Measurements from ENCODE around the gene TECPR1. TPM values are rescaled to one million over a fixed set of nuclear protein-coding genes. Genes with fewer than 3 reads are reported as not detected.

Gene TECPR1
- polyA plus RNA-seq, 3 donors, result 18.3 to 23.5 (median 19.4) TPM

DNA sequence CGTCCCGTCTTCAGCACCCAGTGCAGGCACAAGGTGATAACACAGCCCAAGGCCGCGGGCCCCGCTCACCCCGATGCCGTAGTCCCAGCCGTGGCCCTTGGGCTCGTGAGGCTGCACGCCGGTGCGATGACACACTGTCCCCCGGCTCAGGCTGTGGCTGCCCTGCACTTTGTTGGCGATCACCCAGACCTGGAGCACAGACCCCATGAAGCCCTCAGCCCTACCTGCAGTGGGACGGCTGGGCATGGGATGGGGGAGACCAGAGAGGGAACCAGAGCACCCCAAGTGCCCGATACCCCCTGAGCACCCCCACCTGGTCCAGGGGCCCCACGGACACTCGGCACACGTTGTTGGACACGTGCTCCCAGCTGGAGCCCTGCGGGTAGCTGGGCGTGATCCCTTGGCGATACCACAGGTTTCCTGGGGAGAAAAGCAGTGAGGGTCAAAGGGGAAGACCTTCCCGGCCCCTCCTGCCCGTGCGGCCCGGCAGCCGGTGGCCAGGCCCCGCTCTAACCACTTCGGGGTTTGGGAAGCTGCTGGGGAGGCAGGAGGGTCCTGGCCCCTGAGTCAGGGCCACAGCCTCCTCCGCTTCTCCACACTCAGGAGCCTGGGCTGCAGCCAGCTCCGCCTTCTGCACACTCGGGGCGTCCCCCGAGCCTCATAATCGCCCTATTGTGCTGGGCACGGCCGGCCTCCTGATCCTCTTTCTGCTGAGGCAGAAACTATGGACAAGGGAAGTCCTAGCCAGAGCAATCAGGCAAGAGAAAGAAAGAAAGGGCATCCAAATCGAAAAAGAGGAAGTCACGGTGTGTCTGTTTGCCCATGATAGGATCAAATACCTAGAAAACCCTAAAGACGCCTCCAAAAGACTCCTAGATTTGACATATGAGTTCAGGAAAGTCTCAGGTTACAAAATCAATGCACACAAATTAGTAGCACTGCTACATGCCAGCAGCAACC lies 34.1 kb downstream of the TECPR1 start:
- DNase-seq (ENCODE audit: extremely low read depth in 1 of 11, low read depth in 9 of 11, low spot score in 4 of 11), result no peak

DNA sequence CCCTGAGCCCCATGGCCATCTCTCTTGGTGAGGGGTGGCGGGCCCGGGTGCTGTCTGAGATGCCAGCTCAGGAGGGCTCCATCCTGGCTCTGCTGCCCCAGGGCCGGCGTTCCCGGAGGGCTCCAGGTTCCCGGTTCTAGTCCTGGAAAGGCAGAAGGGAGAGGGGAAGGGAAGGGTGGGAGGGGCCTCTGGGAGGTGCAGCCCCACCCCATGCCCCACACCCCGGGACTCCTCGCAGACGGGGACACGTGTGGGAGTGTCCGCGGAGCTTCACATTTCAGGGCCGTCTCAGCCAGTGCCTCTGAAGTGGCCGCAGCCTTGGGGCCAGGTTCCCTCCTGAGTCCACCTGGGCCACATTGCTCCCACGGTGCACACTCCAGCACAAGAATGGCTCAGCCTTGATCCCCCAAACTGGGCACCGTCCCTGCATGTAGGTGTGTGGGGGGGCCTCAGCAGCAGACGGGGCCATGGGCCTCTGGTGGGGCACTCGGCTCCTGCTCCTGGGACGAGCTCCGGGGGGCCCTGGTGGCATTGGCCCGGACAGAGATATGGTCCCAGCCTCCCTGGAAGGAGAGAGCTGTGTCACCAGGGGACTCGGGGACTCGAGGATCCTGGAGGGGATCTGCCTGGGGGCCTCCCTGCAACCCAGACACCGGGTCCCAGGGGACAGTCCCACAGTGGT lies 35.0 kb downstream of the TECPR1 start:
- DNase-seq (ENCODE audit: extremely low read depth in 1 of 11, low read depth in 9 of 11, low spot score in 4 of 11), result no peak

DNA sequence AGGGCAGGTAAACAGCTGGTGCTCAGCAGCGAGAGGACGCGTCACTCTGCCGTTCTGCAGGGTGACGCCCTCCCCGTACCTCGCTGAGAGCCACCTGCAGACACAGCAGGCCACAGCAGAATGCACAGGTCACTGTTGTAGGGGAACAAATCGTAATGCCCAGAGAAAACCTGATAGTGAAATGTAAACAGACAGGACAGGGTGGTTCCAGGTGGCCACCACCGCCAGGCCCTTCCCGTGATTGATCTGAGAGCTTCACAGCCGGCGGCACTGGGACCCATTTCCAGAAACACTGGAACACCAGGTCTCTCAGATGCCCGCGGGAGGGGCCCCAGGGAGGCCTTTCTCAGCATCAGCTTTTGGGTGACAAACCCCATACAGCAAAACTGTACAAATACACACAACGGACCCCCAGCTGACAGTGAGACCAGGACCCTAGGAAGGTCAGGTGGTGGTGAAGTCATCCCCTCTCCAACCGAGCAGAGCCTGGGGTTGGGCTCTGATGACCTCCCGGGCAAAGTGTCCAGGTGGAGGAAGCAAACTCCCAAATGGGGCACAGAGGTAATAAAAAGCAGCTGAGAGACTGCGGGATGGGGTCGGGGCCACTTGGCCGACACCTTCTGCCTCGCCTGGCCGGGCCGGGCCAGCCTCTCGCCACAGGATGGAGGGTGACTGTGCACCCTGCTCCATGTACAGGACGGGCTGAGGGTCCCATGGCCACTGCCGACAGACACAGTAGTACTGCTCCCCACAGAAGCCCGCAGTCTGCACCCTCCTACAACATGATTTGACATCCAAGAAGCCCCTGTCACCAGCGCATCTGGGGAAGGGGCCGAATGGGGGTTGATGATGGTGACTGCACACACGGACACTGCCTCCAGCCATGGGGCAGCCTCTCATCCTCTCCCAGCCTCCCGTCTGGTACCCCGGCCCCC lies 36.2 kb downstream of the TECPR1 start:
- no peak for DNase-seq (ENCODE audit: extremely low read depth in 1 of 11, low read depth in 9 of 11, low spot score in 4 of 11)

DNA sequence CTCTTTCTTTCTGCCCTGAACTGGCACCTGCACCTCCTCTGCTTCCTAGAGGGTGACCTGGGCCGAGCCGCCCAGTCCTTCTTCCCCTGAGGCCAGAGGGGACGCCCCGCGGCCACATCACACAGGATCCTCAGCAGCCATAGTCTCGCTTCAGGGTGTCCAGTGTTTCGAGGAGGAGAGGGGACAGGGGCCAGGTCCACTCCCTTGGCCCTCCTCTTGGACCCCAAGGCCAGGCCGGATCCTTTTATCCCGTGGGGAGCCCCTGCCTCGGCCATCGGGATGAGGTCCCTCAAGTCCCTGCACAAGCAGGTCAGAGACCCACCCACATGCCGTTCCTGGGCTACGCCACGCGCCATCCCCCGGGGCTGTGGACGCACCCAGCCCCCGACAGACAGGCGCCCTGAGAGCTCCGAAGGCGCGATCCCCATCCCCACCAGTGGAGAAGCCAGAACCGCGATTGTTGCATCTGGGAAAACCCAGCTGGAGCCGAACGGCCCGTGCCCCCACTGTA lies 37.2 kb downstream of the TECPR1 start:
- no peak for DNase-seq (ENCODE audit: extremely low read depth in 1 of 11, low read depth in 9 of 11, low spot score in 4 of 11)

DNA sequence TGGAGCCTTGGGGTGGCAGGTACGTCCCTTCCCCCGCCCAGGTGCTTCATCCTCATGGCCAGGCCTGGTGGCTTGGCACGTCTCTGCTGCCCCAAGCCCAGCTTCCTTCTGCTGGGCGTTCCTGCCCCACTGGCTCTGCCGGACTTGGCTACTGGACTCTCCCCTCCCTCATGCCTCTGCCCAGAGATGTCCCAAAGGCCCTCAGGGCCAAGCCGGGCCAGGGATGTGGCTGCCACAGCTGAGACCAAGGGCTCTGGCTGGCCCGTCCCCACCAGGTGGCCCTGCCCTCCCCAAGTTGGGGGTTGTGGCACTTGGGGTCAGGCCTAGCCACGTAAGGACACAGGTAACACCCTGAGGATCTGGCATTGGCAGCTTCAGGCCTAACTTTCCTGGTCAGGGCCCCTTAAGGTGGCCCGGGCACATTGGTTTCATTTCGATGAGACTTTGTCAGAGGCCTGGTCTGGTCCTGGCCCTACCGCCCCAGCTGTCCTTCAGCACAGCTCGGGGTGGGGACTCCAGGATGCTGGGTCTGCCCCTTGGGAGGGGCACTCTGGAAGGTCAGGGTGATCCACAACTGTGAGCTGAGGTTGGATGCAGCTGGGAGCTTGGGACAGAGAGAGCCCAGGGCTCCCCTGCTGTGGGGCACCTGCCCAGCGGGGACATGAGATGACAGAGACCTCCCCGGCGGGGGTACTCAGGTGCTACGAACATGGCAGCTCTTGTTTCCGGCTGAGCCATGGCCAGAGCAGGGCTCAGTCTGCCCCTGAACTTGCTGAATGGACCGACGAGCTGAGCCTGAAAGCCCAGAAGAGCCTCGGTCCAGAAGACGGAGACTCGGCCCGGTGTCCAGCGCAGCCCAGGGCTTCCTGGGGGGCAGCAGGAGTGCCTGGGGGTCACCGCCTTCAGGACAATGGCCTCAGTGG lies 37.9 kb downstream of the TECPR1 start:
- DNase-seq (ENCODE audit: extremely low read depth in 1 of 11, low read depth in 9 of 11, low spot score in 4 of 11), result no peak

DNA sequence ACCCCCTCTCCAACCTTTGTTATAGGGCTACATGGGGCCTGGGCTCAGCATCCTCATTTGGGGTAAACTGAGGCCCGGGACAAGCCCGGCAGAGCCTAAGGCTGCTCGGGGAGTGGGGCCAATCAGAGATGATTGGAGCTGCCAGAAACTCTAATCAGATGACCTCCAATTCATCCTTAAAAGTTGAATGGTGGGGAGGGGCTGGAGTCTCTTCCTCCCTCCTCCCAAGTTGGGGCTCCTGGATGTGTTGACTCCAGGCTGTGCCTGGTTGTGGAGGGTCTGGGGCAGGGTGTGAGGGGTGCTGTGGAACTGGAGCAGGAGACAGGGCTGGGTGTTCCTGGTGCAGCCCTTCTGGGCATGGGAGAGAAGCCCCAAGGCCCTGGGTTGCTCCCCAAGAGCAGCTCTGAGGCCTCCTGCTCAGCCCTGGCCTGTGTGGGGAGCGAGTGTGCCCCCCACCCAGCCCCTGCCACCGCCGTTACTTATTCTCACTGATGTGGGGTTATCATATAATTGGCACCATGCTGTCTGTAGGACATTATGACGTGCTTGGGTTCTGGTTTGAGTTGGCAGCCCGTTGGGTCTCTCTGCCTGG lies 38.6 kb downstream of the TECPR1 start:
- DNase-seq (ENCODE audit: extremely low read depth in 1 of 11, low read depth in 9 of 11, low spot score in 4 of 11), result no peak

DNA sequence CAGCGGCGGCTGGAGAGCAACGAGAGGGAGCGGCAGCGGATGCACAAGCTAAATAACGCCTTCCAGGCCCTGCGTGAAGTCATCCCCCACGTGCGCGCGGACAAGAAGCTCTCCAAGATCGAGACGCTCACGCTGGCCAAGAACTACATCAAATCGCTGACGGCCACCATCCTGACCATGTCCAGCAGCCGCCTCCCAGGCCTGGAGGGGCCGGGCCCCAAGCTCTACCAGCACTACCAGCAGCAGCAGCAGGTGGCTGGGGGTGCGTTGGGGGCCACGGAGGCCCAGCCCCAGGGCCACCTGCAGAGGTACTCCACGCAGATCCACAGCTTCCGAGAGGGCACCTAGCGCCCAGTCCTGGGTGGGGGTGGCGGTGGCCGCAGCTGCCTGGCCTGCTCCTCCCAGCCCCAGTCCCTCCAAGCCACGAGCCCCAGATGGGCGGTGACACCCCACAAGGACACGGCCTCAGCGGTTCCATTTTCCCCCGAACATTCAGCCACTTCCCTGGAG lies 39.4 kb downstream of the TECPR1 start:
- no peak for DNase-seq (ENCODE audit: extremely low read depth in 1 of 11, low read depth in 9 of 11, low spot score in 4 of 11)

DNA sequence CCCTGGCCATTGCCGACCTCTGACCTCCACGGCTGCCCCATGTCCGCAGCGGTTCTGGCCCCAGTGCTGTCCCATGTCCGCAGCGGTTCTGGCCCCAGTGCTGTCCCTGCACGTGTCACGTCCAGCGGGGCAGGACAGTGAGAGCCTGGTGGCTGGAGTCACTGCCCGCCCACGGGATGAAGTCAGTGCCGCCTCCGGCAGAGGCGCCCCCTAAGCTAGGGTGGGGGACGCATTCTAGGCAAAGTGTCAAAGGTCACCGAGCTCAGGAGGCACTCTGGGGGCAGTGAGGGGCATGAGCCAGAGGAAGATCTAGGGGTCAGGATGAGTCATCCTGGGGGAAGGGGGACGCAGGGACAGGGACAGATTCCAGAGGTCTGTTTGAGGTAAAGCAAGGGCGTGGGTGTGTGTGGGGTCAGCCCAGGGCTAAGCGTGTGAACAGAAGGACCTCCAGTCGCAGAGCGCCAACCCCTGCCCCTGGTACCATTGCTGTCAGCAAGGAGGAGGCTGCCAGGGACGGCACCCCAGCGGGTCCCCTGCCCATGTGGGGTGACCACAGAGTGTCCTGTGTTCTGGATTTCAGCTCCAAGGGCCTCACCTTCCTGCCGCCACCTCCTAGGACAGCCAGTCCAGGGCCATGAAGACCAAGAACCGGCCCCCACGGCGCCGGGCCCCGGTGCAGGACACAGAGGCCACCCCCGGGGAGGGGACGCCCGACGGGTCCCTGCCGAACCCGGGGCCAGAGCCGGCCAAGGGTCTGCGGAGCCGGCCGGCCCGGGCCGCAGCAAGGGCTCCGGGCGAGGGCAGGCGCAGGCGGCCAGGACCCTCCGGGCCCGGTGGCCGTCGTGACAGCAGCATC lies 40.1 kb downstream of the TECPR1 start:
- DNase-seq (ENCODE audit: extremely low read depth in 1 of 11, low read depth in 9 of 11, low spot score in 4 of 11), result no peak

DNA sequence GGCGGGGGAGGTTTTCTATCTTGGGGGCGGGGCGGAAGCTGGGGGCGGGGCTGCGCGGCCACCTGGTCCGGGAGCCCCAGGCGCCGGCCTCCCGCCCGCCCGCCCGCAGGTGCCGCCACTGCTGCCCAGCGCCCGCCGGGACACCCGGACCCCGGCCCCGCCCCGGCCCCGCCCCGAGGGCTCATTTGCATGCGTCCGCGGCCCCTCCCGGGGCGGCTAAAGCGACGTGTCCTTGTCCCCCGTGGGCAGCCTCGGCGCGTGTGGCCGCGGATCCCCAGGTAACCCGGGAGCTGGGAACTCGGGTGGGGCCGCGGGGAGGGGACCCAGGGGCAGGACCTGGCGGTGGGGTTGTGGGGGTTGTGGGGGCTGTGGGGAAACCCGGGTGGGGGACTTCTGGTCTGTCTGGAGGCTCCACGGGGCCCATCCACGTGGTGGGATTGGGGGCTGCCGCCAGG lies 40.8 kb downstream of the TECPR1 start, which contains the start of gene BHLHA15:
Gene BHLHA15 (plus strand): TSS at position 219 of the 455 bp plus-strand sequence. CDS start 871 bp downstream, outside the sequence.
- DNase-seq (ENCODE audit: extremely low read depth in 1 of 11, low read depth in 9 of 11, low spot score in 4 of 11), result no peak

DNA sequence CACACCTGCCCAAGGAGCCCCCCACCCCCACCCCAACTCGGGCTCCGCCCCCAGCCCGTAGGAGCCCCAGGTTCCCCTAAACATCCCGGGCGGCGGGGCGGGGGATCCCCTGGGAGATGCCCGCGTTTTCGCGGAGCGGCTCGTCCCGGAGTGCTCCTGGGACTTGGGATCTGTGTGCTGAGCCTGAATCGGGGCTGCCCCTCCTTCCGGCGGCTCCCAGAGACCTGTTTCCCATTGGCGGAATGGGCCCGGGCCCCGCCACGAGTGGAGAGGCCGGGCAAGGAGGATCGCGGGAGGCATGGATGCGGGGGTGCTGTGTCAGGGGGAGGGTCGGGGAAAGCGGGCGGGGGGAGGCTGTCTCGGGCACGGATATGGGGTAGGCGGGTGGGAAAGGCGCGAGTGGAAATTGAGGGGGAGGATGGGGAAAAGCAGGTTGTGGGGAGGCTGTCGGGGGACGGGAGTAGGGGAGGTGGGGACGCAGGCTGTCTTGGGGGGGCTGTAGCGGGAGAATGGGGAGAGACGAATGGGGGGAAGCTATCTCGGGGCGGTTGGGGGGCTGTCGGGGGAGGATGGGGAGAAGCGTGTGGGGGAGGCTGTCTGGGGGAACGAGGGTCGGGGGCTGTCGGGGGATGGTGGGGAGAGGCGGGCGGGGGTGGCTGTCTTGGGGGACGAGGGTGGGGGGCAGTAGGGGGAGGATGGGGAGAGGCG lies 41.4 kb downstream of the TECPR1 start:
- DNase-seq (ENCODE audit: extremely low read depth in 1 of 11, low read depth in 9 of 11, low spot score in 4 of 11), result no peak

DNA sequence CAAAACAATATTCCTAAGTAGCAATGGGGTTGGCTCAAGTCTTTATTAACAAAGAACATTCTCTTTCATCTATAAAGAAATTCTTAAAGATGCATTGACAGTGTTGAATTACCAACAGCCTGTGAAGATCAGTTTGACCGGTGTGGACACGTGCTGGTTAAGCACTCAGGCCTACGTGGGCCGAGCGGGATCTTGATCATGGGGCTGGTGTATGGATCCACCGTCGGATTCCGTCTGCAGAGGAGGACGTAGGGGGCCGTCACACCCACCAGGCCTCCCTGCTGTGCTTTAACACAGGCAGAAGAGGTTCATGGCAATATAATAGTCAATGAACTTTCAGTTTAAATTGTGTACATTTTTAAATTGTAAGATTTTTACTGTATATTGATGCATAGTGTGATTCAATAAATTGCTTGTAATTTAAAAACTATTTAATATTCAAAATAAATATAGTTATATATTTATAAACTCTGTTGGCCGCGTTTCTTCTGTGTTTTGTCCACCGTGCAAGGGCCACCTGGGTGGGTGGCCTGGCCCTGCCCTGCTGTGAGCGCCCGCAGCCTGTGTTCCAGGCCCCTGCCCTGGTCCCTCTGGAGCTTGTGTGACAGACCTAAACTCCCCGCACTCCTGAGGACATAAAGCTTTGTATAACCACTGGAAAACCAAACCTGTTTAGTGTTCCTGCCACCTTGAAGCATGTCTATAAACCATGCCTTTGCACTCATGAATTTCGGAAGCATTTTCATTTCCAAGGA lies 42.7 kb downstream of the TECPR1 start:
- no peak for DNase-seq (ENCODE audit: extremely low read depth in 1 of 11, low read depth in 9 of 11, low spot score in 4 of 11)

DNA sequence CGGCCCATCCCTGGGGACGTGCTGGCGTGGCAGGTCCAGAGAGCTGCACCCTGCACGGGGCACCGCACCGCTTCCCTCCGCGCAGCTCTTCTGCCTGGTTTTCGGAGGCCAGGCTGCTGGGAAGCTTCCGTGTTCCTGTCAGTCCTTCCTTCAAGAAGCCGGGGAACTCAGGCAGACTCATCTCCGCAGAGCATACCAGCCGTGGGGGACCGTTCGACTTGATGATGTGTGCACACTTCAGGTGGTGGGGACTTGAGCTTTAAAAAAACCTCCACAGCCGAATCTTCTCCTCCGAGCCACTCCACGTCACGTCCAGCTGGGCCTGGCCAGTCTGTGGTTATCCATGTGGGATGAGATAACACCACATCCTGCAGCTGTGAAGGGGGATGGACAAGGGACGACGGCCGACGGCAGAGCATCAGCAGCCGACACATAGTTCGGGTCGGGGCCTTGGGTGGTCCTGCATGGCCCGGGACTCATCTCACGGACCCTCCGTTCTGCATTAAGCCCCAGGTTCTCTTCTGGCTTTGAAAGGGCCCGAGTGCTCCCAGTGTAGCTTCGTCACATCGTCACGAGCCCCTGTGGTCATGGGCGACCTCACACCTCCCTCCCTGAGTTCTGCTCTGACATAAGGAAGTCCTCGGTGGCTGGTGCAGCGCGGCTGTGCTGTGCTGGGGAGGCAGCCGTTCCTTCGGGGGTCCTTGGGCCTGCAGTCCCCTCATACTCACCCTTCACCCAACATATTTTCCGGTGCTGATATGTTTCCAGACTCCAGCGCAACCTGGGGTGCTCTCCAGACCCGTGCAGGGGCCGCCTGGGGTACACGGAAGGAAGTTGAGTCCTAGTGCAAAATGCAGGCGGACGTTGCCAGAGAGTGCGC lies 45.3 kb downstream of the TECPR1 start:
- no peak for DNase-seq (ENCODE audit: extremely low read depth in 1 of 11, low read depth in 9 of 11, low spot score in 4 of 11)

DNA sequence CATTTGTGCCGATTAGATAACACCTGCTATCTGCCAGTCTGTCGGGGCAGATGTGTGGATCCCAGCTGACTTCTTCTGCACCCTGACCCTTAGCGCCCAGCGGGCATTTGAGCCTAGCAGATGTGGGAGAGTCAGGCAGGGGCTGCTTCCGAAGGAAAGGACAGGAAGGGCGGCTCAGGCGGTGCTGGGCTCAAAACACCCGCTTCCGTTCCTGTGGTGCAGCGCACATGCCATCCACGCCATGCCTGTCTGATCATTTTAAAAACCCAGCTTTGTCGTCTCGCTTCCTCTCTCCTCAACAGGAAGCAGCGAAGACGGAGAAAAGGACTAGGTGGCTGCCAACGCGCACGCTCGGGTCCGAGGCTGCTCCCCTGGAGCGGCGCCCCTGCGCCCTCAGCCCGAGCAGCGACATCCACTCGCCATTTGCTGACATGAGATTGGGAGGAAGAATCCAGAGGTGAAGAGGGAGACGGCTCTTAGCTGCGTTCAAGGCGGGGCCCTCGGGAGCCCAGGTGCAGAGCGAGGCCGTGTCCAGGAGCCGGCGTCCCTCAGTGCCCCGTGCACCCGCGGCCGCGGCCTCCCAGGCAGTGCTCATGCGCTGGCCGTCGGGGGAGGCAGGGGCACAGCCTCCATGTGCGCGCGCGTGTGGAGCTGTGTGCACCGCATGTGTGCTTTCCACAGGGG lies 46.7 kb downstream of the TECPR1 start:
- DNase-seq (ENCODE audit: extremely low read depth in 1 of 11, low read depth in 9 of 11, low spot score in 4 of 11), result no peak

DNA sequence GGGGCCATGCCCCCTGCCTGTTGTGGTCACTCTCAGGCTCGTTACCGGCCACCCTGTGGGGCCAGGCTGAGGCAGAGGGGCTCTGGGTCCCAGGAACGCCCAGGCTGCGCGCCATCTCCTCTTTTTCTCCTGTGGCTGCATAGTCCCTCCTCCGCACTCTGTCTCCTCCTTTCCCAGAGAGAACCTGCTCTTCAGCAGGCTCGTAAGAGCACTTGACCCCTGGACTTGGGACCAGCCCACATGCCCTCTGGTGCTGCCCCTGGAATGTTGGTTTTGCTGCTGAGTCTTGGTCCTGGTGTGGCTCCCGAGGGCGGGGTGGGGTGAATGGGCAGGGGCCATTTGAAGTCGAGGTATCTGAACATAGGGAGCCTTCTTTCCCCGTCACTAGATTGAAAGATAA lies 47.4 kb downstream of the TECPR1 start:
- DNase-seq (ENCODE audit: extremely low read depth in 1 of 11, low read depth in 9 of 11, low spot score in 4 of 11), result no peak
